NCI-H526 (cell line): ENCODE results near the gene LMO7.
A peak's percentile ranks its signal among the peaks of the same experiment; 100 is the strongest.
"Not testable (repeated sequence)": the region's sequence is repeated elsewhere in the genome, so short reads cannot be mapped to it uniquely, and the experiment has no call there.

Experiments used
- DNase-seq, 2 experiments: peaks; one replicate each; lab custom pipeline; 2025; lab: John Stamatoyannopoulos, UW

Gene LMO7

GRCh38 chr13:75699062-75699461, 62.9 kb downstream of the LMO7 start:
- DNase-seq, result no peak

- not testable (repeated sequence) for DNase-seq
These were observed 63.6 kb downstream of the LMO7 start for GRCh38 chr13:75699717-75700116.

DNA sequence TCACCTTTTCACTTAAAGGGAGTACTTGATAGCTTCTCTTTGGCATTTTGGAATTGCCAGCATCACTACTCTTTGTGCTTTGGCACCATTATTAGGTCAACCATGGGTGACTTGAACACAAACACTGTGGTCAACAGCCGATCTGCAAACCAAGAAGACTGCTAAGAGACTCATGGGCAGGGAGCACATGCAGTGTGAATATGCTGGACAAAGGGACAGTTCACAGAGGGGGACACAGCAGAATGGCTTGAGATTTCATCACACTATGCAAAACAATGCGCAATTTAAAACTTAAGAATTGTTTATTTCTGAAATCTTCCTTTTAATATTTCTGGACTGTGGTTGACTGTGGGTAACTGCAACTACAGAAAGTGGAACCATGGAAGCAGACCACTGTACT, 64.4 kb downstream of the LMO7 start:
- no peak for DNase-seq

- no peak for DNase-seq
These were observed 66.3 kb downstream of the LMO7 start for GRCh38 chr13:75702476-75702875.

- no peak for DNase-seq
These were observed 67.6 kb downstream of the LMO7 start for GRCh38 chr13:75703769-75704168.

DNA sequence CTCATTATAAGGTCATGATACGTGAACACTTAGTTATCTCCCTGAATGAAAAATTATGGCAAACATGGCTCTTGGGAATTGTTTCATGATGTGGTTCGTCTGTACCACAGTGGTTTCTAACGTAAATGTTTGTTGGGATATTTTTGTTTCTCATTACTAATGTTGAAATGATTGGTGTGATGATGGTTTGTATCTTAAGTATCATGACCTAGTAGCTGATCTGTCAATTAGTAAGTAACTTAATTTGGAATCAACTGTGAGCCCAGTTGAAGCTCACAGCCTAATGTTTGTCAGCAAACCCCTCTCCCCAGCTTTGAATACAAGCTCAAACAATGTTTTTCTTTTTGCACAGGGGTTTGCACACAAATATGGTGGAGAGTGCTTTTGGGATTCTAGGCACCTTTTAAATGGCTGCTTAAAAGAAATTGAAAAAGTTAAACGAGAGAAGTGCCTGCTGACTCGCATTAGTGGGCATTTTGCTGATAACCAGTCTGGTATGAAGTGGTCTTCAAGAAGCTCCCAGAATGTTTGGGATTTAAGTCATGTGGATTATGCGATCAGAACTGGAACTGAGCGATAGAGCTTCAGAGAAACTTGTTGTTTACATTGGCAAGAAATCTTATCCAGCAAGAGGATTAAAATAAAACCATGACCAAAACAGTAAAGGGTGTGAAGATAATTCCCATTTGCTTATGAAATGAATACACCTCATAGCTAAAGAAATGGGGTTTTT, 68.2 kb downstream of the LMO7 start:
- no peak for DNase-seq

- DNase-seq, result peak in 1 of 2 experiments; percentile 58
These were observed 68.8 kb downstream of the LMO7 start for GRCh38 chr13:75704927-75705288.

DNA sequence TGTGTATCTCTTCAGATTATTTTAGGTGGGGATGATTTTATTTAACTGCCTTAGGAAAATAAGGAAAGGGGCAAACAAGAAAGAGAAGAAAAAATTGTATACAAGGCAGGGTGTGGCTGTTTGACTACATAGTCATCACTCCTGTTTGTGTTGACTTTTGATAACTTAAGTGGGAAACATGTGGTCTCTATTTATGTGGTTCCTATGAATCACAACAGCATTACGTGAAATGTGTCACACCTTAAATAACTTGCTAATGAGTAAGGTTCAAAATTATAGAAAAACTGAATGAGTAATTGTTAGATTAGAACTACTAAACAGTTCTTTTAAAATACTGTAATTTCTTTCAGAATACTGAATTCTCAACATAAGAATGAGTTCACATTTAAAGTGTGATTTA, 69.3 kb downstream of the LMO7 start:
- no peak for DNase-seq

DNA sequence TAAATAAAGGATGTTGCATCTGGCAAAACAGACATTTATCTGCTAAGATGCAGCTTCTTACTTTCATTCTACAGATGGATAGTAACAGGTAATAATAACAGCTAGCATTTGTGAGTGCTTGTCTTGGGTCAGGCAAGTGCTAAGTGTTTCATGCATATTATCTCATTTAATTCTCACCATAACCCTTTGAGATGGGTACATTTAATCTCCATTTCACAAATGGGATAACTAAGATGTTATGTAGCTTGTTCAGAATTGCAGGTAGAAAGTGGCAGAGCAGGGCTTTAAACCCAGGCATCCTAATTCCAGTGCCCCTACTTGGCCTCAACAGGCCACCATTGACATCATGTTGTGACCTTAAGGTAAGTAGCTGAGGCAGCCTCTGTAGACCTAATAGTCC, 69.8 kb downstream of the LMO7 start:
- no peak for DNase-seq

DNA sequence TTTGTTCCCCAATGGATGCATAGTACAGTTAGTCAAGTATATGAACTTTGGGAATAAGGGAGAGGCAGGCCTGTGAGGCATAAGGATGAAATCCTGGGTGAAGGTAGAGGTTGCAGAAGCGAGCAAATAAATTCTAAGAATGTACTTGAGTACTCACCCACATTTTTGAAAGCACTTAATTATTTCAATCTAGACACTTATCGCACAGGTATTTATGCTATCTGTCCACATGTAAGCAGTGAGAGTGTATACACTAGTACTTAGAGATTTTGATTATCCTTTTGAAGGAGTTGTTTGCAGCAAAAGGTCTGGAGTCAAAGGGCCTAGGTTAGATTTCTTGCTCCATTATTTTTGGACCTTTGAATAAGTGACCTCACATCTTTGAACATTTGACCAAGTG, 77.7 kb downstream of the LMO7 start:
- DNase-seq, result no peak

- DNase-seq, result no peak
These were observed 79.7 kb downstream of the LMO7 start for GRCh38 chr13:75715601-75716523.

DNA sequence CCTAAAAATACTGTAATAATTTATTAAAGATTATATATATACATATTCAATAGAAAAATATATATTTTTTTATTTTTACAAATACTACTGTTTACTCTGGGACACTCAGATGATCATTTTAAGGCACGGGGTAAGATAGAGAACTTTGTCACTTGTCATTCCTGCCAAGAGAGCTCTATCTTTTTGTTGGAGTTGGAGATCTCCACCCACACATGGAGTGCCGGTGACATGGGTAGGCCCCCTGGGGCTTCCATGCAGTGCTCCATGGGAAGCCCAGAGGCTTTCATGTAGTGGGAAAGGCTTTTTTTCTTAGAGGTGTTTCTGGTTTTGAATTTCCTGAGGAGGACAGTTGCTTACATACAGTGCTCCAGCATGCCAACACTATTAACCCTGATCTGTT, 81.4 kb downstream of the LMO7 start:
- DNase-seq, result no peak

GRCh38 chr13:75721307-75721706, 85.2 kb downstream of the LMO7 start:
- DNase-seq, result no peak

DNA sequence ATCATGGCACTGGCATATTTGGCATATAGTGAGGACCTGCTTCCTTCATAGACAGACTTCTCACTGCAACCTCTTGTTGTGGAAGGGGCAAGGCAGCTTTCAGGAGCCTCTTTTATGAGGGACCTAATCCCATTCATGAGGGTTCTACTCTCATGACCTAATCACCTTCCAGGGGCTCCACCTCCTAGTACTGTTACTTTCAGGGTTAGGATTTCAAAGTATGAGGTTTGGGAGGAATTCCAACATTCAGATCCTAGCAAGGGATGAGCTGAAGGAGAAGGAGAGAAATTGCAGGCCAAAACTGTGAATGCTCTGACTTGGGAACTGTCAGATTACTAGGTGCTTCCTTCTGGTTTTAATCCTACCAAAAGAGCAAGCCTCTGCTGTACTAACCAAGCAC, 87.8 kb downstream of the LMO7 start:
- no peak for DNase-seq

GRCh38 chr13:75724752-75725517, 88.8 kb downstream of the LMO7 start:
- no peak for DNase-seq

DNA sequence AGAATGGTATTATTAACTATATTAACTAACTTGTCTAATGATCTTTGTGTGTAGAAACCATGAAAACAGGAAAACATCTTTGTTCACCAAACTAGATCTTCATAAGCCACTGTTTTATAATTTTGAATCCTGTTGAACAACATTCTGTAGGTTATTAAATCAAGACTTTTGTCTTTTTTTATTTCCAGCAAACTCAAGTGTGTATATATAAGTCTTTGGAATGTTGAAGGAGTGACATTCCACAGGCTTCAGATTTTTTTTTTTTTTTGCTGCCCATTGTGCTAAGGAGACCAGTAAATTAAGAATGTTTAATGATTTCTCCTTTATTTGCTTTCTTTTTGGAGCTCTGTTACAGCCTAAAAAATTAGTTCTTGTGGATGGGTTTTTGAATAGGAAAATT, 89.6 kb downstream of the LMO7 start:
- DNase-seq, result no peak

- DNase-seq, result no peak
These were observed 90.2 kb downstream of the LMO7 start for GRCh38 chr13:75726306-75726705.

DNA sequence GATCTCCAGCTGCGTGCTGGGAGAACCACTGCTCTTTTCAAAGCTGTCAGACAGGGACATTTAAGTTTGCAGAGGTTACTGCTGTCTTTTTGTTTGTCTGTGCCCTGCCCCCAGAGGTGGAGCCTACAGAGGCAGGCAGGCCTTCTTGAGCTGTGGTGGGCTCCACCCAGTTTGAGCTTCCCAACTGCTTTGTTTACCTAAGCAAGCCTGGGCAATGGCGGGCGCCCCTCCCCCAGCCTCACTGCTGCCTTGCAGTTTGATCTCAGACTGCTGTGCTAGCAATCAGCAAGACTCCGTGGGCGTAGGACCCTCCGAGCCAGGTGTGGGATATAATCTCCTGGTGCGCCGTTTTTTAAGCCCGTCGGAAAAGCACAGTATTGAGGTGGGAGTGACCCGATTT, 97.0 kb downstream of the LMO7 start:
- DNase-seq, result not testable (repeated sequence)

DNA sequence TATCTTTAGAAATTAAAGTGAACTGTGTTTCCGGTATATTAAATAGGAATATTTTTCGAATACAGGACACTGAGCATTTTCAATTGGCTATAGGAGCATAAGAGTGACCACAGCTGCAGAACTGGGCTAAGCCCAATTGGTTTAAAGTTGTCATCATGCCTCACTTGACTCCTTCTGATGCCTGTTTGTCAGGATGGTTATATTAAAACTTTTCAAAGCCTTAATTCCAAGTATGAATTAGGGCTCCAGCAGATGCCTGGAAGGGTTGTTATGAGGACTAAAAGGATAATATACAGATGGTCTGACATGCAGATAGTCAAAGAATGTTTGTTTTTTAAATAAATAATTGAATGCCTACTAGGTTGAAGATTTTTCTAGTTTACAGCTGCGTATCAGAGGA, 100.0 kb downstream of the LMO7 start:
- DNase-seq, result no peak

DNA sequence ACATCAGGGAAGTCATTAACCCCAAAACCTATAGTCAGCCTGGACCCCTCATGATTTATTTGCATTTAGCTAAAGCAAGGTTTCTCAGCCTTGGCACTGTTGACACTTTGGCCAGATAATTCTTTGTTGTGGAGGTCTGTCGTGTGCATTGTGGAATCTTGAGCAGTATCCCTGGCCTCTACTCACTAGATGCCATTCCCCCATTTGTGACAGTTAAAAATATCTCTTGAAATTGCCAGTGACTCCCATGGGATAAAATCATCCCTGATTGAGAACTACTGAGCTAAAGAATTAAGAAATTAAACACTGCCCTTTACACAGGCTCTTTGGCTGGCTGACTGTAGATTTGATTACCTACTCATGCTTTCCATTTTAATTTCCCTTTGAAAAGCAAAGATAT, 102.7 kb downstream of the LMO7 start:
- no peak for DNase-seq

- no peak for DNase-seq
These were observed 103.2 kb downstream of the LMO7 start for GRCh38 chr13:75739244-75739868.

- no peak for DNase-seq
These were observed 103.9 kb downstream of the LMO7 start for GRCh38 chr13:75740031-75740430.
